GM21737 (cell line): ENCODE data around the gene GCNT4.

Source experiments
- ATAC-seq: cut with Tn5 transposase; IDR thresholded peaks from one replicate; pipeline ENCODE4 v1.9.1; 2021; ENCODE audit warnings: mild to moderate bottlenecking, moderate library complexity; ENCODE audit not compliant: unreplicated experiment

GCNT4 gene

DNA sequence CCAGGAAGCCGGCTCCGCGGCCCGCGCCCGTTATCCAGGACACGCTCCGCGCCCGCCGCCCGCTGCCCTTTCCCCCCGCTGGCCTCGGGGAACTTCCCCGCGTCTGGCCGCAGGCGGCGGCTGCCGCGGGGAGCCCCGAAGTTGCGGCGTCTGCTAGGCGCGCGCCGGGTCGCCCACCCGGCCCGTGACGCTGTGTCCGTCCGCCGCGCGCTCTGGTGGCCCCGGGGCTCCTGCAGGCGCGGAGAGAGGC lies 621 bp upstream of the GCNT4 start:
- ATAC-seq: no peak

DNA sequence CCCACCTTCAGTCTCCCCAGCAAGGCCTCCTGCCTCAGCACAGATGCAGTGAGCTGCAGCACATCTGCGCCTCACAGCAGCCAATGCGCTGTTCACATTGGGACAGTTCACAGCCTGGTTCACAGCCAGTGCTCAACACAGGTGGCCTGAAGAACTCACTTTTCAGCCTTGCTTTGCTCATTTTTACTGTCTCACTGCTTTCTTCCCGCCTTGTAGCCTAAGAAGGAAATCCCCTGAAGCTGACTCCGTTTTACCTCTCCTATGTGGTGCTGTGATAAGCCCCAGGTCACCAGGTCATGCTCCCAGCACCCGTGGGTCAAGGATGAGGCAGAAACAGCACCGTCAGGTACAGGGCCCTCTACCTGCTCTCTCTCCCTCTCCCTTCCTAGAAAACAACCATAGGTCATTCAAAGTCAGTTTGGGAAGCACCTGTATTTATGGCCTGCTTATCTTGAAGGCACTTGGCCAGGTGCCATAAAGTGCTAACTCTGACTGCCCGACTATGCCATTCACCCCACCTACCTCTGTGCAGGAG lies 1.1 kb downstream of the GCNT4 start:
- no peak for ATAC-seq

DNA sequence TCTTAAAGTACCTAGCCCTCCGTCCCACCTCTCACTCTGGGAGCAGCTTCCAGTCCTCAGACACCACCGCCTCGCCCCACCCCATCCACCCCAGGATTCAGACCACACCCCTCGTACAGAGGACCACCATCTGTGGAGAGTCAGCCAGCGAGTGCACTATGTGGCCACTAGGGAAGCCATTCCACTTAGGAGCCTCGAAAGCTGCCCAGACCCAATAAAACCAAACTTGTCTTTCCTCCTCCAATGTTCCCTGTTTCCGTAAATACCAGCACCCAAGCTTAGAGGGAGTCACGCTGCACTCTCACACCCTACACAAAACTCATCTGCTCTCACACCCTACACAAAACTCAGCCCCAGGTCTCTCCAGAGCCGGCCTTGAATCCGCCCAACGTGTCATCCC lies 1.9 kb downstream of the GCNT4 start:
- ATAC-seq: no peak

DNA sequence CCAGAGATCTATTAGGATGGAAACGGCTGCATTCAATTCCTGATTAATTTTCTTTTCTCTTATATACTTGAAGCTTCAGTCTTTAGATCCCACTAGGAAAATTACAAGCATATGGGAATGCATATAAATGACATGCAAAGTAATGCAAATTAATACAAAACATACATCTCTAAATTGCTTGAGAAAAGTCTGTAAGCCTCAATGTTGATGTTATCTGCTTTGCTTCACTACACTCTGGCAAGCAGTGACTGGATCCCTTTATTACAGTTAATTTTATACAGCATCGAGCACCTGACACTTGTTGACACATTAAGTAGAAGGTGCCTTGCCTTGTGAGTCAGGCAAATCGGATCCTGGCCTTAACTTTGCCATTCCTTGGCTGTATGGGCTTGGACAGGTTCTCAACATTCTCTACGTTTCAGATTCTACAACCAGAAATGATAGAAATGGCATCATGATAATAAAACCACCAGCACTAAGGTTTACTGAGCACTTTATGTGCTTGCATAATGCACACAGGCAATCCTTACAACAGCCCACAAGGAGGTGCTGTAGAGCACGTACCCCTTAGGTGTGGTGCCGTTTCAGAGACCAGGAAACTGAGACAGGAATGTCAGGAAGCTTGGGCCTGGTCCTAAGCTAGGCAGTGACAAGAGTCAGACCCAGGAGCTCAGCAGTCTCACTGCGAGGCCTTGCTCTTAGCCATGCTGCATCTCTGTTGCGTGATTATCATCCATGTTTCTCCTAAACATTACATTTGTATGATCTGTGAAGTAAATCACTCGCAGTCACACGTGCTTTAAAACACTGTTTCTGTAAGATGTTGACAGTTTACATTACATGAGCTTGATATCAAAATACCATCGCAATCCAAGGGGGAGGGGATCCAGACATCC lies 2.7 kb downstream of the GCNT4 start:
- no peak for ATAC-seq

DNA sequence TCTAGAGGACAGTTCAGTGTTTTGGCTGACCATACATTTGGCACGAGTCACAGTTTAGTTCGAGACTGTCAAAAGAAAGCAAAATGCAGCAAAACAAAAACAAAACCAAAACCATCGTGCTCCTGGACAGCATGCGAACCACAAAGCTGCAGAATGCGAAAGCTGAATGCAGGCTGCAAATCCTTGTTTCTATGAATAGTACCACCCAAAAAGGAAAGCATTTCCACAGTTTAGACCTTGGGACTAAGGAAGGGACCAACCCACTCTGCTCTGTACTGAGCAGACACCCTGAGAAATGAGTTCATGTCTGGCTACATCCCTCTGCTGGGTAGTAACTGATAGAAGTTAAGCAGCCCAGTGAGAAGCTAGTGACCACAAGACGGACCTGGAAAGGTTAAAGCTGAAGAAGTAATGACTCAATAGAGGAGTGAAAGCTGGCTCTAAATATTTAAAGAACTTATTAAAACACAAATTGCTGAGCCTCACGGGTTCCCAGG lies 3.9 kb downstream of the GCNT4 start:
- ATAC-seq: no peak

DNA sequence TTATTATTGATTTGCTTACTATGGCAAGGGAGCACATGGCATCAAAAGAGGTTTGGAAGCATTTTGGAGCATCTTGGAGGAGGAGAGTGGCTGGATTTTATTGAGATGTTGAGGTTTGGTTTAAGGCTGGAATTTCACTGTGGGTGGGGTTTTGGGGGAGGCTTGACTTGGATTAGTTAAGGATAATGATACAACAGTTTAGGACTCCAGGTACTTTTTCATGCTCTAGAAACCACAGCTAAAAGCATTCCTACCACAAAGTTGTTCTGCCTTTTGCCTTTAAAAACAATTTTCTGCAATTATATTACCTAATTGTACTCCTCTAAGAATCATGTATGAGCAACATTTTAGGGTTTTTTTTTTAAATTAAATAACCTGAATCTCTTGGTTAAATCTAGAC lies 5.0 kb downstream of the GCNT4 start:
- ATAC-seq: no peak

DNA sequence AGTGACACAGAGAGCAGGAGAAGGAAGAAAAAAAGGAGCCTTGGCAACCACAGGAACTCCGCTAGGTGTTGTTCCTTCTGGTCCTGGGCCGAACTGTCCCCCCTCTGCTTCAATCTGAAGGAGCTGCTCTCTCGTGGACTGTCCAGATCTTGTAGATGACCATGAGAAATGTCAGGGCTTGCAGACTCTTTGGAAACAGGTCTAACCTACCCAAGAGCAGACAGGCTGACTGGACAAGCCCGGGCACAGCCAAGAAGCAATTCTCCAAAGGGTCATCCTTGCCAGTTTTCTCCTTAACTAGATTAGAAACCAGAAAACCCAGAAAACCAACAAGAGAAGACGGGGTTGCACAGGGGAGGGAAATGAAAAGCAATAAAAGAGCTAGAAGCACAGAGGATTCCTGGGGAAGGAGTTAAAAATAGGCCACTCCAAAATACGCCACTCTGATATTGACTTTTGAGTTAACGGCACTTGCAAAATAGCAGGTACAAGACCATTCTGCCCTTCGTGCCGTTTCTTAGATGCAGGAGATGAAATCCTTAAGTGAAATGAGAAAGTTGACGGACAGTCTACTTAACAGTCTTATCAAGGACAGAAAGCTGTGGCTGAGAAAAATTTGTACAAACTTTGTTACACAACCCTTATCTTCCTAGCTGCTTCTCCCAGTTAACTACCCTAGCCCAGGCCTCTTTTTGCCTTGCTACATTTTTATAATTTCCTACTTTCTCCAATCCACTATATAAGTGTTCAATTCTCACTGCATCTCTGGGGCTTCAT lies 5.8 kb downstream of the GCNT4 start:
- no peak for ATAC-seq

DNA sequence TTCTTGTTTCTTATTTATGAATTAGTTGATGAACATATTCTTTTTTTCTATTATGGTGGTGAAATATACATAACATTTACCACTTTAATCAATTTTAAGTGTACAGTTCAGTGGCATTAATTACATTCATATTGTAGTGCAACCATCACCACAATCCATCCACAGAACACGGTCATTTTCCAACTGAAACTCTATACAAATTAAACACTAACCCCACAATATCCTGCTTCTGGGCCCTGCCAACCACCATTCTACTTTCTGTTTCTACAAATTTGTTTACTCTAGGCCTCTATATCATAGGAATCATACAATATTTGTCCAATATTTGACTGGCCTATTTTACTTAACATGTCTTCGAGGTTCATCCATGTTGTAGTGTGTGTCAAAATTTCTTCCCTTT lies 7.3 kb downstream of the GCNT4 start:
- no peak for ATAC-seq

DNA sequence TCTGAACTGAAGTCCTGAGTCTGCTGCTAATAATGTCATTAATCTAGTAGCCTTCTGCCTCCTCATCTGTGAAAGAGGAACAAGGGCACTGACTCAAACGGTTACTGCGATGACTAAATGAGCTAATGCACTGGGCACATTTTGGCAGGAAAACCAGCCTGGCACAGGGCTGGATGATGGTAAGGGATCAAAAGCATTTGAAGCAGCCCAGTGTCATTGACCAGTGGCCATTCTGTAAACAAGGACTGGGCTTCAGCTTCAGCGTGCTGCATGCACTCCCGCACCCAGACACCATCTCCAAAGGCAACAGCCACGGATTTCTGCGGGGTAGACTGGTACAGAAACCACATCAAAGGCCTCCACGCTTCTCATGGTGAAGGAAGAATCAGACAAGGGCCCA lies 8.0 kb downstream of the GCNT4 start:
- no peak for ATAC-seq

DNA sequence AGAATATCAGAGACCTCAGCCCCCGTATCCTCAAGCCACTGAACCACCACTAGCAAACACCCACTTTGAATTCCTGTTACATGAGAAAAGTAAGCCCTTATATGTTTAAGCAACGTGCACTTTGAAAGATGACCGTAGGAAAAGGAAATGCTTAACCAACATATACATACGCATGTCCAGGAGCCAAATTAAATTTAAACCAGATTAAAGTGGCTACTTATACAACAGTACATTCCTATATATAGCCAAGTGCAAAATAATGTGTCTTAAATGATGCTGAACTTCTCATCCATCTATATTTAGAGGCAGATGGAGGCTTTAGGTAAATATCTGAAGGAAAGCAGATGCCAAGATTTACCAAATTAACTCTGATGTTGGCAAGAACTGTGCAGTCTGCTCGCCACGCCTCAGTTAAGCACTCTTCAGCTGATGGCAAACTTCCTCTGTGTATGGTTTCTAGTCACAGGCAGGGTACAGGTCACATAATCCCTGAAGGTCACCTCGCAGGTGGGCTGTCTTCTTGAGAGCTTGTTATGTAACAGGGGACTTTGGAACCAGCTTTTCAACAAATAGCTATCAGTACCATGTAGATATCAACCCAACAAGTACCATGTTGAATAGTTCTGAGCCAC lies 8.6 kb downstream of the GCNT4 start:
- ATAC-seq: no peak

DNA sequence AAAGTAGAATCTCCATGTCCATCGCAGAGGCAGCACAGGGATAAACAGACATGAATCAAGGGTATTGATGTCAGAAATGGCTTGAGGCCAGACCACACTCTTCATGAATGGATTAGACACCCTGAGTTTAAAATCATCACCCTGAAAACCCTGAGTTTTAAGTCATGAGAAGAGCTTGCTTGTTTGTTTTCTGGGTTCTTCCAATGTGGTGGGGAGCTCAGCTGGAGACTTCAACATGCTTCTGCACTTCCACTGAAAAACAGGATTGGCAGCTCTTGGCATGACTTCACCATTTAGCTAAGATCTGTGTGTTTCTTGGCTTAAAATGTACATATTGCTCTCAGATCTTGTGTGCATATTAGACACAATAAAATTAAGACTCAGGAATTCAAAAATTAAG lies 9.8 kb downstream of the GCNT4 start:
- ATAC-seq: no peak

DNA sequence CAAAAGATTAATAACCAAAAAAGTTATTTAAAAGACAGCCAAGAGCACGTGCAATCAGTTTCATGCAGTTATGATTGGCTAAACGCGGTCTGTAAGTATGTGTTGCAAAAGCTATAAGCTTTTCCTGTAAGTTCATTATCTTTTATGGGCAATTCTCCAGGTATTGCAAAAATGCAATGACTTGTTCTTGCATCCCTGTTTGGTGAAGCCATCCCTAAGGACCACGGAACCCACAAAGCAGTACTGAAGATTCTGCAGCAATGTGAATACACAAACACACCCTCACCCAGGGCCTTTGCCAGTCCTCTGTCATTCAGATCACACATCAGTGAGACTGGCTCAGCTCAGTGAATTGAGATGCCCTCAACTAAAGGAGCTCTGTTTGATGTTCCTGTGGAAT lies 11.4 kb downstream of the GCNT4 start:
- ATAC-seq: no peak

DNA sequence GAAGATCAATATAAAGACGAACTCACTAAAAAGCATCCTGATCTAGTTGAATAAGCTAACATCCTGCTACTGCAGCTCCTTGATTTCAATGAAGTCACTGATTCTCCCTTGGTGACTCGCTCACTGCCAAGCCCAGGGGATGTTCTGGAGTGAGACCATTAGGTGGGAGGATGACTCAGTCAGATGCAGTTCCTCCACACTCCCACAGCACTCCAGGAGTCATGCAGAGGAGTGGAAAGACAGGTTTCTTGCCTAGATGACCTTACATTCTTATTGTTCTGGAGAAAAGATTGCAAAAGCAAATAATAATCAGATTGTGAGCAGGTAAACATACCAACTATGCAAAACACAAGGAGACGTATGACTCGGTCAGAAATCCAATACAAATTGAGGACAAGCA lies 15.3 kb downstream of the GCNT4 start:
- ATAC-seq: no peak

DNA sequence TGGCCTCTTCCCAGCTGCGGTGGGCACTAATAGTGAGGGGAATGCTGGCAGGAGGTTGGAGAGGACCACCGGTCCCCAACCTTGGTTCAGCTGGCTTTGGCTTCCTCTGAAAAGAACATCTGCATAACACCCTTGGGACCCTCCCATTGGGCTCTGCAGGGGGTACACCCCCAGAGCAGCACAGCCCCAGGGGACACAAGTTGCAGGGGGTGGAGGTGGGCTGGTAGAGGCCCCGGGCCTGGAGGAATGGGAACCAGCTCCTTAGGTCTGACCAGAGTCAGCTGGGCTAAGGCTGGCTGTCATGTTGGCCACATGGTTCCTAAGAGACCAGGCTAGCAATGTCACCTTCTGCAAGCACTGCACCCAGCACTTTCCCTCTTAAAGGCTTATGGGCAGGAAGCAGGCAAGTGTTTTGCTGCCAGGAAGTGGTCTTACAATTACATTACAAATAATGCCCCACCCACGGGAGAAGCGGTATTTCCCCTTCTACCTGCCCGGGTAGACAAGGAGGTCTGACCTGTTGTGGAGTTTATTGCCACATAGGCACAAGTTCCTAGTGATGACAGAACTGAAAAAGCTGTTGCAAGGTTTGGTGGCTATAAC lies 18.1 kb downstream of the GCNT4 start:
- ATAC-seq: no peak

DNA sequence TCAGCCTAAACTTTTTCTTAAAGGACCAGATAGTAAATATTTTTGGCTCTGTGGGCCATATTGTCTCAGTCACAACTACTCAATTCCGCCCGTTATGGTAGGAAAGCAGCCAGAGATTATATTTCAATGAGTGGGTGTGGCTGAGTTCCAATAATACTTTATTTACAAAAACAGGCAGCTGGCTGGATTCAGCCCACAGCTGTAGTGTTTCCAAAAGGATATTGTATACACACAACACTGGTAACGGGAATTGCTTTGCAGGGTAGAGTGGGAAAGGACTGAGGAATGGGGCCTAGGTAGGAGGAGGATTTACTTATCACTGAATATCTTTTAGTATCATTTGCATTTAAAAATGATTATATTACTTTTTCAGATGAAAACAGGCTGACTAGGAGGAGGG lies 21.0 kb downstream of the GCNT4 start:
- no peak for ATAC-seq

DNA sequence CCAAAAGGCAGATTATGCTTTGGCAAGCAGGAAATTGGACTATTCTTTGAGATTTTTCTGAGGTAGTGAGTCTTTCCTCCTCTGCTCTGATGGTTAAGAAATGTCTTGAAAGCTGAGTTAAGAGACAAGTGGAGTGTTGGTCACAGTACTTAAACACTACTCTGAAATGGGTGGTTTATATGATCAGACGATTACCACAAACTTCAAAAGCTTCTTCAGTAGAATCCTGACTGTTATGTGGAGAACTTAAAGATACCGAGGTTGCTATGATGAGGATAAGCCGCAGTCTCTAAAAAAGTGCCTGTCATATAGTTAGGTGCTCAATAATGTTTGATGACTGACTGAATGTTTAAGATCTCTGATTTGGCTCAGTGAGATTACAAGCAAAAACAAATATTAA lies 24.3 kb downstream of the GCNT4 start:
- no peak for ATAC-seq

DNA sequence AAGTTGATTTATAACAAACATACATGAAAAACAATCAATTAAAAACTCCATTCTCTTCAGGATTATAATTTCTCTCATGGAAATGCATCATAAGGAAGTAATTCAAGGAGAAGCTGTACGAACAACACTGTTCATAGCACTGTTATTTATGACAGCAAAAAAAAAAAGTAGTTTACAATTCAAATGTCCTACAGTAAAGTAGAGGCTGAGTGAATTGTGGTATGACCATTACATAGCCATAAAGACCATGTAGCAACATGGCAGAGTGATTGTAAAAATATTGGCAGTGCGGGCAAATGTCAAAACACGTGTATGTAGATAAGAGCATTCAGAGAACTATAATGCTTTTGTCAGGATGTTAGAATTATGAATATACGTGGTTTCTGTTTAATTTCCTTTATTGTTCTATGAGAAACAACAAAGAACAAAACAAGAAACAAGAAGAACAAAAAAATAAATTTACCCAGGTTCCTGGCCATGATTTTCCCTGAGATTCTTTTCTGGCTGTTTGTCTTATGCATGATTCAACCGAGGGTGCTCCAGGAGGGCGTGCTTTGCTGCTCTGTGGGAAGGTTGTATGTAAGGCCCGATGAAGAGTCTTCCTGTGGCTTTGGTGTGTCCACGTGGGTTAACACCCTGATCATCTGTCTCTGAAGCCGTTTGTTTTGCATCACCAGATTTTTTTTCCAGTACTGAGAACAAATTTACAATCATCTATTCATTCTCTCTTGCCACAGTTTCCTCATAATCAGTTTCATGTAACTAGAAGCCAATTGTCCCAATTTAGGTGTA lies 28.8 kb downstream of the GCNT4 start:
- no peak for ATAC-seq

DNA sequence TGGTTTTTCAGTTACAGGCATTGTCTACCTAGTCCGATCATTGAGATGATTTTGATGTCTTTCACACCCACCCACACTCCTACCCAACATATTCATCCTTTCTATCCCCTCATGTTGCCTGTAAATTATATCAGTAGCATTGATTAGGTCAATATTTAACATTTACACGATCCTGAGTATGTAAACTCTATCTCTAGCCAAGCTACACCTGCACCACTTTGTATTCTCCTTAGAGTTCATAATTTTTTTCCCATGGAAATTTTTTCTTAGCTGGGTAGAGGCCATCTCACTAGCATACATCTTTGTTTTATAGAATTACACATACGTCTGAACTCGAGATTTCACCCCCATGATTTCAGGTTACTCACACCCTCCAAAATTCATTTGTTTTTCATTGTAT lies 30.6 kb downstream of the GCNT4 start:
- no peak for ATAC-seq

DNA sequence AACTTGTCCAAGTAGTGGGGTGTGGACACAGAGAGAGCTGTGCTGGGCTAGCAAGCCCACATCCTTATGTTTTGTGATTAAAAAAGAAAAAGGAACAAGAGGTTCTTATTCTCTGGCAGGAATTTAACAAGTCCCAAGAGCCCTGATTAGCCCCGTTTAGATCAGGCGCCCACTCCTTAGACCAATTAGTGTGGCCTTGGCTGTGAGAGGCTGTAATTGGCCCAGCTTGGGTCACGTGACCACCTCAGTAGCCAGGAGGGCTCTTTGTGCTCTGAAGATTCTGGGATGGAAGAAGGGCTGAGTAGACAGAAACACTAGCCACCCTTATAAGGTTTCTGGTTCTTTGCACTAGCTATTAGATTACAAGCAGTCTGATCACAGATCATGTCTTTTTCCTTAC lies 31.1 kb downstream of the GCNT4 start:
- ATAC-seq: no peak

DNA sequence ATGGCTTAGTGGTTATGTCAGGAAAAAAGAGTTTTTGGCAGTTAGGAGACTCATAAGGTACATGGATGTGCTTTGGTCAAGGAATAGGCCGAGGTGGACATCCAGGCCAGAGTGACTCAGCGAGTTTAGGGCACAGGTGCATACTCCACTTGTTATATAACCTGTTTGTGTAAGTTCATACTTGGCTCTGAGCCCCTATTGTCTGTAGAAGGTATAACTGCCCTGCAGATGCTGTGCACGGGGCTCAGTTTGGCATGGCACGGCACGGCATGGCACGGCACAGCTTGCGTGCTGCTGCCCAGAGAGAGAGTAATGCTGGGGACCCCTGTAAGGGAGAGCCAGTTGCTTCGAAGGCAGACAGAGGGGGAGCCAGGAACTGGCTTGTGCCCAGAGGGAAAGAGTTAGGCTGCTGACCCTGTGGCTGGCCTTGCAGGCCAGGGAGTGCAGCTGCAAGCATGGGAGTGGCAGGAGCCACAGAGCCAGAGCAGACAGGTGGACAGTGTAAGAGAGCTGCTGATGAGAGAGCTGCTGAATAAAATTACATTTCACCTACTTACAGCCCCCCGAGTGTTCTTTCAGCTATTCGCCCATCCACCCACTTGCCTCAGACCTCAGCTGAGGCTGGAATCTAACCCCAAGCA lies 32.2 kb downstream of the GCNT4 start:
- ATAC-seq: no peak
